IPS DF 4.7 (cell line): ENCODE results near the gene C2.
"Not testable (repeated sequence)": the region's sequence is repeated elsewhere in the genome, so short reads cannot be mapped to it uniquely, and the experiment has no call there.

Experiments used
- DNase-seq: peaks from one replicate; pipeline ENCODE4 v3.0.0-alpha.2; 2013; ENCODE audit warnings: low spot score; ENCODE audit errors: extremely low read depth

C2 gene

GRCh38 chr6:31977816-31978431 lies 50.4 kb downstream of the C2 start:
- no peak for DNase-seq

GRCh38 chr6:31978831-31979230 lies 51.3 kb downstream of the C2 start:
- DNase-seq: no peak

- no peak for DNase-seq
These were observed 51.9 kb downstream of the C2 start for GRCh38 chr6:31979238-31979898.

- not testable (repeated sequence) for DNase-seq
These were observed 52.8 kb downstream of the C2 start for GRCh38 chr6:31980195-31980876.

GRCh38 chr6:31980998-31981397 lies 53.5 kb downstream of the C2 start:
- not testable (repeated sequence) for DNase-seq

GRCh38 chr6:31981744-31982143 lies 54.2 kb downstream of the C2 start, which contains the start of gene C4A:
C4A (plus strand) TSS chr6:31982057; CDS start chr6:31982108, 51 bp downstream.
- DNase-seq: not testable (repeated sequence)

GRCh38 chr6:31989363-31989762 lies 61.8 kb downstream of the C2 start:
- not testable (repeated sequence) for DNase-seq

- not testable (repeated sequence) for DNase-seq
These were observed 66.9 kb downstream of the C2 start for GRCh38 chr6:31994421-31994820.
